SK-N-SH (cell line): ENCODE data around the gene HES1. TPM values are rescaled to one million over a fixed set of nuclear protein-coding genes. Genes with fewer than 3 reads are reported as not detected.

ENCODE experiments used
- CTCF ChIA-PET: fragments of 300-600, 350-600 bp; formaldehyde crosslinking; extraction: SDS; loops from one replicate; lab custom pipeline; 2021; lab: Yijun Ruan, JAX
- POLR2A ChIA-PET: fragments of 350-600 bp; sonication (Branson Sonifier 250); formaldehyde crosslinking; extraction: SDS; loops from one replicate; lab custom pipeline; 2020; ENCODE audit warnings: antibody characterized with exemption, inconsistent platforms; lab: Yijun Ruan, JAX
- DNase-seq: peaks from one replicate; pipeline ENCODE4 v3.0.0; 2012
- H2AFZ ChIP-seq: fragments of 200-600 bp; sonication (generic); 2 replicates; pipeline ENCODE4 v1.8.1; 2016; ENCODE audit warnings: antibody characterized with exemption, mild to moderate bottlenecking, low read depth
- H3F3A ChIP-seq: fragments of 200-600 bp; sonication (generic); replicated peaks from 2 replicates; pipeline ENCODE3; 2016; ENCODE audit warnings: antibody characterized with exemption, mild to moderate bottlenecking; ENCODE audit not compliant: insufficient read depth
- H3K27ac ChIP-seq, 2 experiments: fragments of 200-500 bp in 1 of 2; fragments of 200-600 bp in 1 of 2; sonication (Bioruptor generic) in 1 of 2; sonication (generic), shearing (Covaris generic) in 1 of 2; 2 replicates each; pipeline versions ENCODE4 v1.5.1 to v1.6.1; 2014 to 2016; ENCODE audit warnings: low read depth in 2 of 2, inconsistent platforms in 1 of 2, low read length in 1 of 2, mild to moderate bottlenecking in 1 of 2, mixed read lengths in 1 of 2
- H3K27me3 ChIP-seq: fragments of 200-600 bp; sonication (generic), shearing (Covaris generic); 2 replicates; pipeline ENCODE4 v1.6.1; 2016; ENCODE audit warnings: mixed run types; ENCODE audit not compliant: insufficient read depth
- H3K36me3 ChIP-seq, 2 experiments: fragments of 200-500 bp in 1 of 2; fragments of 200-600 bp in 1 of 2; sonication (Bioruptor generic) in 1 of 2; sonication (generic) in 1 of 2; replicated peaks in 1 of 2; 2 replicates each; pipeline versions ENCODE3 to v1.5.1; 2014 to 2016; ENCODE audit warnings: low read length in 1 of 2, mild to moderate bottlenecking in 1 of 2; ENCODE audit not compliant: insufficient read depth in 2 of 2, control insufficient read depth in 1 of 2
- H3K4me1 ChIP-seq, 2 experiments: fragments of 200-500 bp in 1 of 2; fragments of 200-600 bp in 1 of 2; sonication (Bioruptor generic) in 1 of 2; sonication (generic), shearing (Covaris generic) in 1 of 2; 2 replicates each; pipeline versions ENCODE4 v1.5.1 to v1.6.1; 2014 to 2016; ENCODE audit warnings: low read depth in 1 of 2, low read length in 1 of 2, mixed run types in 1 of 2; ENCODE audit not compliant: insufficient read depth in 2 of 2, control insufficient read depth in 1 of 2
- H3K4me2 ChIP-seq: fragments of 200-600 bp; sonication (generic), shearing (Covaris generic); 2 replicates; pipeline ENCODE4 v1.6.1; 2017; ENCODE audit warnings: mixed run types
- H3K4me3 ChIP-seq, 2 experiments: fragments of 200-500 bp in 1 of 2; fragments of 200-600 bp in 1 of 2; sonication (Bioruptor generic) in 1 of 2; sonication (generic), shearing (Covaris generic) in 1 of 2; 2 replicates each; pipeline versions ENCODE4 v1.5.1 to v1.8.1; 2014 to 2016; ENCODE audit warnings: low read depth in 2 of 2, inconsistent platforms in 1 of 2, low read length in 1 of 2, mild to moderate bottlenecking in 1 of 2, mixed read lengths in 1 of 2, moderate library complexity in 1 of 2
- H3K79me2 ChIP-seq: fragments of 200-600 bp; sonication (generic); 2 replicates; pipeline ENCODE4 v1.8.1; 2017; ENCODE audit warnings: mild to moderate bottlenecking; ENCODE audit not compliant: insufficient read depth
- H3K9ac ChIP-seq: fragments of 200-600 bp; sonication (generic); 2 replicates; pipeline ENCODE4 v1.6.1; 2017; ENCODE audit warnings: mixed run types
- H3K9me2 ChIP-seq: fragments of 200-600 bp; sonication (generic); 2 replicates; pipeline ENCODE4 v1.6.1; 2017; ENCODE audit warnings: mixed run types
- H3K9me3 ChIP-seq: fragments of 200-600 bp; sonication (generic); 2 replicates; pipeline ENCODE4 v1.6.1; 2017; ENCODE audit warnings: mixed run types, mild to moderate bottlenecking, moderate library complexity
- H4K20me1 ChIP-seq: fragments of 200-600 bp; sonication (generic); 2 replicates; pipeline ENCODE4 v1.6.1; 2017; ENCODE audit warnings: mild to moderate bottlenecking, mixed run types; ENCODE audit not compliant: insufficient read depth
- CHD2 ChIP-seq: fragments of 150-350 bp; IDR thresholded peaks from 2 replicates; pipeline ENCODE4 v1.6.1; 2018; ENCODE audit warnings: low read length; ENCODE audit not compliant: partially characterized antibody
- ELF1 ChIP-seq: IDR thresholded peaks from 2 replicates; pipeline ENCODE4 v1.4.0; 2012
- MXI1 ChIP-seq: IDR thresholded peaks from 2 replicates; pipeline ENCODE4 v1.6.1; 2012; ENCODE audit warnings: mild to moderate bottlenecking, low read depth, low read length, improper control_type of control experiment
- NFIC ChIP-seq: IDR thresholded peaks from 2 replicates; pipeline ENCODE4 v1.4.0; 2012; ENCODE audit warnings: borderline replicate concordance
- NRF1 ChIP-seq: IDR thresholded peaks from 2 replicates; pipeline ENCODE4 v1.6.1; 2012; ENCODE audit warnings: low read depth, mild to moderate bottlenecking, low read length
- RAD21 ChIP-seq: IDR thresholded peaks from 2 replicates; pipeline ENCODE4 v1.6.1; 2012; ENCODE audit warnings: mild to moderate bottlenecking, low read length
- WGBS: methylation state at CpG from one replicate; pipeline ENCODE4 v1.1.6; 2017; ENCODE audit warnings: low lambda C conversion rate; 5-methylcytosine and 5-hydroxymethylcytosine counted together
- polyA plus RNA-seq, 3 experiments: library from polyadenylated mRNA; depleted of rRNA; stranded (reverse); fragments of >200 nt; gene quantifications; 2 replicates each; pipeline ENCODE4 v1.2.3, GENCODE V29; 2012
- TF ChIP-seq, protein P1 (sequence below): IDR thresholded peaks from 2 replicates; pipeline ENCODE4 v1.4.0; 2012; ENCODE audit warnings: low read depth
- TF ChIP-seq, protein P2 (sequence below): IDR thresholded peaks from 2 replicates; pipeline ENCODE4 v1.4.0; 2012; ENCODE audit warnings: low read depth, borderline replicate concordance
- TF ChIP-seq, protein P3 (sequence below): fragments of 150-350 bp; IDR thresholded peaks from 2 replicates; pipeline ENCODE4 v1.6.1; 2017; ENCODE audit warnings: antibody characterized with exemption, low read length, low read depth, borderline replicate concordance

Gene HES1
- polyA plus RNA-seq, 1 of the 3 experiments (the other 2 are of a cell fraction), result 225 TPM

DNA sequence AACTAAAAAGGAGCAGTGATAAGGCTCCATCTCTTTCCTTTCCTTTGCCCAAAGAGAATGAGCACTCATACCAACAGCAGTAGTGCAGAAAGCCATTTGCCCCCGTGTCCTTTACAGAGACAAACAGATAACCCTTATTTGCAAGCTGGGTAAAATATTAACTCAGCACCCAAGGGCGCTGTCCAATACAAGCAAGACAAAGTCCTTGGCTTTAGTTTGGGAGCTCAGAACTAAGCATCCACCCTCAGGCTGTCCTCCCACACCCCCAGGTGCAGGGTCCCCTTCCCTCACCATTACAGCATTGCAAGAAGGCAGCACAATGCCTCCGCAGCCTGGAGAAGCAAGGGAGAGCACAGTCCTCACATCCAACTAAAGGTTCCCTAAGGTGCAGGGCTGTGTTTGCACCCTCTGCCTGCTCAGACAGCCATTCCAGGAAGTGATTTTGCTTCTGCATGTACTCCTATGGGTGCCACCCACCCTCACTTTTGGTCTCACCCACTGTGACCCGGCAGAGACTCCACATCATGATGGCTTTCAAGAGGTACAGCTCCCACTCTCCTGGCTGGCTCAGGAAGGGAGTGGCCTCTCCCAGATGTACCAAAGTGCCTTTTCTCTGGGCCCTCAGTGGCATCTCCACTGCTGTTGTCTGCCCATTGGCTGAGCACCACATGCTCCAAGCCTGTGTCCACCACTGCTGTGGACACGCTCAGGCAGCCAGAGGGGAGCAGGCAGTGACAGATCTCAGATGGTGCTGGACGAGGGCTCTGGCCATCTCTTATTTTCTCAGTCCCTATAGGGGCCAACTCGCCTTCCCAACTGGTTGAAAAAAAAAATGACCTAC is 34.1 kb upstream of the HES1 start:
- Histone ChIP-seq H4K20me1 (no peaks in the 10 kb centered on the region), H3K9me2 (no peaks in the 10 kb centered on the region), H3K36me3 (no peaks in the 10 kb centered on the region), H3K9me3 (no peaks in the 10 kb centered on the region), H3K4me3 (no peak overlapping the region), H3K27me3 (peaks cover 76% of the 10 kb centered on the region), H3K4me2 (no peak overlapping the region)
- WGBS, result 64% methylated on average over 7 of the region's 7 CpGs
- DNase-seq, result no peak
- TF ChIP-seq NRF1, result no peak
- TF ChIP-seq RAD21, result no peak
- TF ChIP-seq, all 33 proteins: peak for 0
- no peaks in the 10 kb centered on the region for H3K79me2 ChIP-seq
- POLR2A ChIA-PET, result interaction anchor here (1.1 kb wide), 1 partner anchor 11 kb away, joined by 3 read pairs; no protein-coding TSS in a partner anchor
- H2AFZ ChIP-seq, result no peak overlapping the region
- H3F3A ChIP-seq, result no peaks in the 10 kb centered on the region
- H3K27ac ChIP-seq, result no peak overlapping the region
- H3K9ac ChIP-seq, result no peak overlapping the region
- peaks cover 0 to 46% of the 10 kb centered on the region in 2 experiments; a peak in 2 of 4 replicates for H3K4me1 ChIP-seq
- CTCF ChIA-PET, result interaction anchor here (0.8 to 2.0 kb wide), 3 partner anchors 20 to 214 kb away, joined by 3 to 6 read pairs (median 4); no protein-coding TSS in a partner anchor

DNA sequence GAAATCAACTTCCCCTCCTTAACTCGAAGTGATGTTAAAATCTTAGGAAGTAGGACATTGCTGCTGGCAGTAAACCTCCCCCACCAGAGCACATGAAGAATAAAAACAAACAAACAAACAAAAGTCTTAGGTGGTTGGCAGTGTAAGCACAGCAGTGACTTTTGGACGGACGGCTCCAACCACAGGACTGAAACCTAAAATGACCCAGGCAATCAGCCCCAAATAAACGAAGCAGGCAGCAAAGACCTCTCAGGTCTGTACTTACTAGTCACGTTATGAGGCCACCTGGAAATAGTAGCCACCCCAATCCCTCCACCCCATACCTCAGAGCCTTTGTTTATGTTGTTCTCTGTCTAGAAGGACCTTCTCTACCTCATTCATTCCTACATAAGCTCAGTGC is 33.5 kb upstream of the HES1 start:
- no peaks in the 10 kb centered on the region for H4K20me1 ChIP-seq
- no peaks in the 10 kb centered on the region for H3F3A ChIP-seq
- no peaks in the 10 kb centered on the region for H3K36me3 ChIP-seq
- no peak overlapping the region for H3K27ac ChIP-seq
- DNase-seq, result no peak
- H3K79me2 ChIP-seq, result no peaks in the 10 kb centered on the region
- no peak overlapping the region for H3K4me3 ChIP-seq
- TF ChIP-seq MXI1, result no peak
- TF ChIP-seq, protein P1, sequence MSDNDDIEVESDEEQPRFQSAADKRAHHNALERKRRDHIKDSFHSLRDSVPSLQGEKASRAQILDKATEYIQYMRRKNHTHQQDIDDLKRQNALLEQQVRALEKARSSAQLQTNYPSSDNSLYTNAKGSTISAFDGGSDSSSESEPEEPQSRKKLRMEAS, result no peak
- TF ChIP-seq, protein P2, sequence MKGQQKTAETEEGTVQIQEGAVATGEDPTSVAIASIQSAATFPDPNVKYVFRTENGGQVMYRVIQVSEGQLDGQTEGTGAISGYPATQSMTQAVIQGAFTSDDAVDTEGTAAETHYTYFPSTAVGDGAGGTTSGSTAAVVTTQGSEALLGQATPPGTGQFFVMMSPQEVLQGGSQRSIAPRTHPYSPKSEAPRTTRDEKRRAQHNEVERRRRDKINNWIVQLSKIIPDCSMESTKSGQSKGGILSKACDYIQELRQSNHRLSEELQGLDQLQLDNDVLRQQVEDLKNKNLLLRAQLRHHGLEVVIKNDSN, result no peak
- TF ChIP-seq ELF1, result no peak
- TF ChIP-seq CHD2, result no peak
- no peak for TF ChIP-seq NFIC
- TF ChIP-seq, protein P3, sequence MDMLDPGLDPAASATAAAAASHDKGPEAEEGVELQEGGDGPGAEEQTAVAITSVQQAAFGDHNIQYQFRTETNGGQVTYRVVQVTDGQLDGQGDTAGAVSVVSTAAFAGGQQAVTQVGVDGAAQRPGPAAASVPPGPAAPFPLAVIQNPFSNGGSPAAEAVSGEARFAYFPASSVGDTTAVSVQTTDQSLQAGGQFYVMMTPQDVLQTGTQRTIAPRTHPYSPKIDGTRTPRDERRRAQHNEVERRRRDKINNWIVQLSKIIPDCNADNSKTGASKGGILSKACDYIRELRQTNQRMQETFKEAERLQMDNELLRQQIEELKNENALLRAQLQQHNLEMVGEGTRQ, result no peak
- 59% methylated on average over 5 of the region's 5 CpGs for WGBS
- no peak overlapping the region for H3K9ac ChIP-seq
- H3K27me3 ChIP-seq, result peaks cover 76% of the 10 kb centered on the region
- no peak overlapping the region for H3K4me2 ChIP-seq
- CTCF ChIA-PET, result interaction anchor here (0.8 to 1.5 kb wide), 4 partner anchors 35 to 302 kb away, joined by 3 to 5 read pairs (median 3); no protein-coding TSS in a partner anchor
- H3K9me2 ChIP-seq, result no peaks in the 10 kb centered on the region
- no peak overlapping the region for H2AFZ ChIP-seq
- POLR2A ChIA-PET, result no interaction called here
- H3K9me3 ChIP-seq, result no peaks in the 10 kb centered on the region
- H3K4me1 ChIP-seq, result peaks cover 0 to 40% of the 10 kb centered on the region in 2 experiments; a peak in 2 of 4 replicates
